Osteoblast (primary cell): ENCODE data around the gene NPNT. TPM values are rescaled to one million over a fixed set of nuclear protein-coding genes. Genes with fewer than 3 reads are reported as not detected.
A peak's percentile ranks its signal among the peaks of the same experiment; 100 is the strongest.

ENCODE experiments used
- DNase-seq: peaks from one replicate; pipeline ENCODE4 v3.0.0; 2011; ENCODE audit warnings: low spot score, mixed read lengths; ENCODE audit not compliant: insufficient read length; ENCODE audit errors: missing footprints
- H2AFZ ChIP-seq: 2 replicates; pipeline ENCODE4 v1.6.0; 2011; ENCODE audit warnings: mild to moderate bottlenecking, low read length
- H3K27ac ChIP-seq: 2 replicates; pipeline ENCODE4 v1.5.1; 2011; ENCODE audit warnings: mild to moderate bottlenecking, low read depth, low read length, moderate library complexity
- H3K27me3 ChIP-seq: 2 replicates; pipeline ENCODE4 v1.6.0; 2012; ENCODE audit warnings: mild to moderate bottlenecking, control low read depth, inconsistent platforms, low read length, moderate library complexity; ENCODE audit not compliant: insufficient read depth
- H3K36me3 ChIP-seq: 2 replicates; pipeline ENCODE4 v1.5.1; 2011; ENCODE audit warnings: mild to moderate bottlenecking, low read length, control low read depth, moderate library complexity; ENCODE audit not compliant: insufficient read depth
- H3K4me1 ChIP-seq: 2 replicates; pipeline ENCODE4 v1.5.1; 2011; ENCODE audit warnings: mild to moderate bottlenecking, low read length, control low read depth, moderate library complexity; ENCODE audit not compliant: insufficient read depth
- H3K4me2 ChIP-seq: 2 replicates; pipeline ENCODE4 v1.6.0; 2011; ENCODE audit warnings: mild to moderate bottlenecking, low read length; ENCODE audit not compliant: insufficient read depth
- H3K4me3 ChIP-seq: fragments of 200-600 bp; sonication (generic); 3 replicates; pipeline ENCODE4 v1.5.1; 2012; ENCODE audit warnings: mild to moderate bottlenecking, low read length, inconsistent platforms; ENCODE audit not compliant: insufficient read depth
- H3K79me2 ChIP-seq: 2 replicates; pipeline ENCODE4 v1.6.0; 2012; ENCODE audit warnings: mild to moderate bottlenecking, low read length, control low read depth, inconsistent platforms; ENCODE audit not compliant: insufficient read depth
- H3K9me3 ChIP-seq: 2 replicates; pipeline ENCODE4 v1.5.1; 2011; ENCODE audit warnings: low read depth, low read length, control low read depth
- H4K20me1 ChIP-seq: 2 replicates; pipeline ENCODE4 v1.6.0; 2012; ENCODE audit warnings: mild to moderate bottlenecking, low read length, control low read depth; ENCODE audit not compliant: insufficient read depth
- CTCF ChIP-seq: IDR thresholded peaks from 2 replicates; pipeline ENCODE4 v1.5.1; 2011; ENCODE audit warnings: mild to moderate bottlenecking, low read depth, low read length, moderate library complexity; ENCODE audit errors: extremely low read depth
- total RNA-seq: library from RNA; depleted of rRNA; stranded (reverse); fragments of >200 nt; gene quantifications from 2 replicates; pipeline ENCODE4 v1.2.3, GENCODE V29; 2012

The NPNT gene
- total RNA-seq, 1 donor, result 0.36 TPM

- Histone ChIP-seq H3K4me1 (no peaks in the 10 kb centered on the region), H3K27me3 (no peaks in the 10 kb centered on the region)
Measured at GRCh38 chr4:105875233-105875632, 20.0 kb upstream of the NPNT start.

GRCh38 chr4:105878668-105879067, 16.6 kb upstream of the NPNT start:
- no peak overlapping the region for H3K4me3 ChIP-seq
- H2AFZ ChIP-seq, result no peak overlapping the region
- H4K20me1 ChIP-seq, result no peaks in the 10 kb centered on the region

More at GRCh38 chr4:105875233-105875632, 20.0 kb upstream of the NPNT start:
- no peaks in the 10 kb centered on the region for H3K79me2 ChIP-seq
- no peaks in the 10 kb centered on the region for H4K20me1 ChIP-seq
- TF ChIP-seq CTCF, result no peak
- DNase-seq, result no peak
- no peak overlapping the region for H3K27ac ChIP-seq
- no peaks in the 10 kb centered on the region for H3K9me3 ChIP-seq
- H2AFZ ChIP-seq, result no peak overlapping the region
- no peaks in the 10 kb centered on the region for H3K36me3 ChIP-seq
- no peak overlapping the region for H3K4me2 ChIP-seq
- H3K4me3 ChIP-seq, result no peak overlapping the region

GRCh38 chr4:105887508-105887907, 7.8 kb upstream of the NPNT start:
- H3K36me3 ChIP-seq, result no peaks in the 10 kb centered on the region
- H3K27ac ChIP-seq, result no peak overlapping the region
- H3K79me2 ChIP-seq, result no peaks in the 10 kb centered on the region
- H3K4me3 ChIP-seq, result no peak overlapping the region
- no peaks in the 10 kb centered on the region for H3K9me3 ChIP-seq
- H4K20me1 ChIP-seq, result no peaks in the 10 kb centered on the region
- H2AFZ ChIP-seq, result no peak overlapping the region
- DNase-seq, result no peak
- H3K4me2 ChIP-seq, result no peak overlapping the region
- H3K27me3 ChIP-seq, result peaks cover 1% of the 10 kb centered on the region
- H3K4me1 ChIP-seq, result no peaks in the 10 kb centered on the region
- no peak for TF ChIP-seq CTCF

More at GRCh38 chr4:105878668-105879067, 16.6 kb upstream of the NPNT start:
- H3K79me2 ChIP-seq, result no peaks in the 10 kb centered on the region
- no peaks in the 10 kb centered on the region for H3K4me1 ChIP-seq
- no peak for DNase-seq
- H3K36me3 ChIP-seq, result no peaks in the 10 kb centered on the region
- no peak overlapping the region for H3K27ac ChIP-seq
- TF ChIP-seq CTCF, result no peak
- H3K27me3 ChIP-seq, result no peaks in the 10 kb centered on the region
- H3K4me2 ChIP-seq, result no peak overlapping the region
- no peaks in the 10 kb centered on the region for H3K9me3 ChIP-seq

- peak overlapping the region; percentile 56 for H2AFZ ChIP-seq
- peak; percentile 79 for DNase-seq
- no peak for TF ChIP-seq CTCF
- H3K27me3 ChIP-seq, result peaks cover 69% of the 10 kb centered on the region
- no peak overlapping the region for H3K27ac ChIP-seq
- H3K9me3 ChIP-seq, result no peaks in the 10 kb centered on the region
- H3K79me2 ChIP-seq, result no peaks in the 10 kb centered on the region
- no peaks in the 10 kb centered on the region for H3K4me1 ChIP-seq
- H3K4me2 ChIP-seq, result peak overlapping the region; percentile 19
- H3K36me3 ChIP-seq, result no peaks in the 10 kb centered on the region
- no peaks in the 10 kb centered on the region for H4K20me1 ChIP-seq
- H3K4me3 ChIP-seq, result peak overlapping the region; percentile 8
Measured at GRCh38 chr4:105895583-105896460, 551 bp downstream of the NPNT start.
